Gastroesophageal sphincter (tissue), 4 donors: Measurements from ENCODE around the gene RIC8B. TPM values are rescaled to one million over a fixed set of nuclear protein-coding genes. Genes with fewer than 3 reads are reported as not detected.

Experiments
- ATAC-seq: fragments of 150-250 bp; one replicate; pipeline ENCODE4 v1.9.1; 2016; ENCODE audit warnings: mild to moderate bottlenecking, moderate library complexity
- H3K27ac ChIP-seq, 4 donors: fragments of 200-600 bp; sonication (generic) in 3 of 4; 1 replicate in 3 of 4; 2 replicates in 1 of 4; pipeline ENCODE4 v1.5.1; 2016 to 2019
- H3K27me3 ChIP-seq: fragments of 200-600 bp; sonication (generic); one replicate; pipeline ENCODE4 v1.5.1; 2019
- H3K36me3 ChIP-seq, 2 donors: fragments of 200-600 bp; sonication (generic); one replicate each; pipeline ENCODE4 v1.5.1; 2019; ENCODE audit warnings: control low read depth in 1 of 2
- H3K4me1 ChIP-seq, 3 donors: fragments of 200-600 bp; sonication (generic); 1 replicate in 2 of 3; 2 replicates in 1 of 3; pipeline ENCODE4 v1.5.1; 2016 to 2019; ENCODE audit warnings: control low read depth in 2 of 3
- H3K4me3 ChIP-seq, 2 donors: fragments of 200-600 bp; sonication (generic); one replicate each; pipeline ENCODE4 v1.5.1; 2019; ENCODE audit warnings: mild to moderate bottlenecking in 1 of 2, moderate library complexity in 1 of 2
- H3K9me3 ChIP-seq, 3 donors: fragments of 200-600 bp; sonication (generic); one replicate each; pipeline ENCODE4 v1.5.1; 2017 to 2019; ENCODE audit warnings: control low read depth in 2 of 3
- CTCF ChIP-seq, 4 experiments: fragments of 200-600 bp in 2 of 4; fragments of 450-650 bp in 2 of 4; sonication (generic) in 1 of 4; IDR thresholded peaks; one replicate each; pipeline ENCODE4 v1.5.1; 2017 to 2019; ENCODE audit warnings: antibody characterized with exemption in 4 of 4, mild to moderate bottlenecking in 2 of 4, moderate library complexity in 2 of 4
- EP300 ChIP-seq: sonication (generic); formaldehyde crosslinking; IDR thresholded peaks from one replicate; pipeline ENCODE4 v1.6.1; 2017; ENCODE audit warnings: antibody characterized with exemption, mild to moderate bottlenecking
- POLR2A ChIP-seq, 2 donors: fragments of 450-650 bp; IDR thresholded peaks; one replicate each; pipeline ENCODE4 v1.6.1; 2017; ENCODE audit warnings: antibody characterized with exemption in 2 of 2, mild to moderate bottlenecking in 2 of 2, moderate library complexity in 1 of 2
- POLR2AphosphoS5 ChIP-seq: sonication (generic); formaldehyde crosslinking; IDR thresholded peaks from one replicate; pipeline ENCODE4 v1.6.1; 2017; ENCODE audit warnings: antibody characterized with exemption
- WGBS, 2 donors: methylation state at CpG; one replicate each; pipeline ENCODE4 v1.1.5; 2018; ENCODE audit warnings: low coverage in 1 of 2; 5-methylcytosine and 5-hydroxymethylcytosine counted together
- total RNA-seq, 4 donors: library from RNA; depleted of rRNA; stranded (reverse); fragments of >200 nt; gene quantifications; one replicate each; pipeline ENCODE4 v1.1.0, GENCODE V29; 2016

The RIC8B gene
- total RNA-seq, 4 donors from 2014 or later = 13.3 to 18.4 (median 15.6) TPM

GRCh38 chr12:106847861-106848260 lies 73.4 kb downstream of the RIC8B start:
- 89 to 90% methylated on average over 2 of the region's 2 CpGs for WGBS, 2 donors
- no peak for ATAC-seq
- Histone ChIP-seq H3K27ac (no peak overlapping the region), H3K36me3 (peaks cover 0 to 58% of the 10 kb centered on the region in 2 donors), H3K9me3 (no peaks in the 10 kb centered on the region), H3K4me3 (no peak overlapping the region), H3K27me3 (no peaks in the 10 kb centered on the region), H3K4me1 (no peaks in the 10 kb centered on the region)
- TF ChIP-seq CTCF (IDR thresholded peaks at IDR 0.05) (no peak), POLR2A (IDR thresholded peaks at IDR 0.05) (no peak), POLR2AphosphoS5 (no peak), EP300 (no peak)

- H3K36me3 ChIP-seq = peaks cover 0 to 27% of the 10 kb centered on the region in 2 donors
- H3K4me3 ChIP-seq = no peak overlapping the region
- TF ChIP-seq POLR2AphosphoS5 (no peak), POLR2A (IDR thresholded peaks at IDR 0.05) (no peak), EP300 (no peak), CTCF (IDR thresholded peaks at IDR 0.05) (no peak)
- H3K4me1 ChIP-seq = no peaks in the 10 kb centered on the region
- 76 to 90% methylated on average over 5 of the region's 5 CpGs for WGBS, 2 donors
- no peaks in the 10 kb centered on the region for H3K27me3 ChIP-seq
- no peak for ATAC-seq
- no peaks in the 10 kb centered on the region for H3K9me3 ChIP-seq
- no peak overlapping the region for H3K27ac ChIP-seq
Measured at GRCh38 chr12:106851306-106851705, 76.8 kb downstream of the RIC8B start.

GRCh38 chr12:106854723-106855122 lies 80.2 kb downstream of the RIC8B start:
- Histone ChIP-seq H3K27ac (no peak overlapping the region), H3K27me3 (no peaks in the 10 kb centered on the region), H3K4me3 (no peak overlapping the region), H3K9me3 (no peaks in the 10 kb centered on the region), H3K4me1 (no peaks in the 10 kb centered on the region), H3K36me3 (peaks cover 0 to 7% of the 10 kb centered on the region in 2 donors)
- ATAC-seq = no peak
- WGBS, 2 donors = 55 to 72% methylated on average over 3 to 4 of the region's 4 CpGs
- no peak for TF ChIP-seq POLR2AphosphoS5
- TF ChIP-seq CTCF (IDR thresholded peaks at IDR 0.05) = no peak
- no peak for TF ChIP-seq POLR2A (IDR thresholded peaks at IDR 0.05)
- no peak for TF ChIP-seq EP300

- H3K36me3 ChIP-seq = peaks cover 0 to 12% of the 10 kb centered on the region in 2 donors
- TF ChIP-seq POLR2AphosphoS5 (no peak), EP300 (no peak), CTCF (IDR thresholded peaks at IDR 0.05) (no peak), POLR2A (IDR thresholded peaks at IDR 0.05) (no peak)
- H3K4me1 ChIP-seq = no peaks in the 10 kb centered on the region
- H3K9me3 ChIP-seq = no peaks in the 10 kb centered on the region
- no peak overlapping the region for H3K4me3 ChIP-seq
- WGBS, 2 donors = 87 to 98% methylated on average over 2 of the region's 2 CpGs
- no peak for ATAC-seq
- H3K27me3 ChIP-seq = no peaks in the 10 kb centered on the region
- H3K27ac ChIP-seq = no peak overlapping the region
Measured at GRCh38 chr12:106855221-106855758, 80.8 kb downstream of the RIC8B start.
